NCI-H526 treated with DMSO at 0.1 percent for 48 hours (cell line): ENCODE measurements around the gene RAB1A.
A peak's percentile ranks its signal among the peaks of the same experiment; 100 is the strongest.
"Not testable (repeated sequence)": the region's sequence is repeated elsewhere in the genome, so short reads cannot be mapped to it uniquely, and the experiment has no call there.

Experiments used
- DNase-seq: peaks from one replicate; lab custom pipeline; 2025; lab: John Stamatoyannopoulos, UW

Gene RAB1A

DNA sequence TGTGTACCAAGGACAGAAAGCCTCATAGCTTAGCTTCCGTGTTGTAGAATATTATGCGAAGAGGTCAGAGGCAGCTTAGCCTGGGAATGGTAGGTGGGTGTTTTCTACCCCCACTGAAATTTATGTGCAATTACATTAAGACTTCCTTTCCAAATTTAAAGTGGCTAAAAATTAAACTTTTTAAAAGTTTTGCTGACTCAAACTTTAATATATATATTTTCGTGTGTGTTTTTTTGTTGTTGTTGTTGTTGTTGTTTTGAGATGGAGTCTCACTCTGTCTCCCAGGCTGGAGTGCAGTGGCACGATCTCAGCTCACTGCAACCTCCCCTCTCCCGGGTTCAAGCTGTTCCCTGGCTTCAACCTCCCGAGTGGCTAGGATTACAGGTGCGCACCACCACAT lies 4.3 kb upstream of the RAB1A start:
- no peak for DNase-seq

DNA sequence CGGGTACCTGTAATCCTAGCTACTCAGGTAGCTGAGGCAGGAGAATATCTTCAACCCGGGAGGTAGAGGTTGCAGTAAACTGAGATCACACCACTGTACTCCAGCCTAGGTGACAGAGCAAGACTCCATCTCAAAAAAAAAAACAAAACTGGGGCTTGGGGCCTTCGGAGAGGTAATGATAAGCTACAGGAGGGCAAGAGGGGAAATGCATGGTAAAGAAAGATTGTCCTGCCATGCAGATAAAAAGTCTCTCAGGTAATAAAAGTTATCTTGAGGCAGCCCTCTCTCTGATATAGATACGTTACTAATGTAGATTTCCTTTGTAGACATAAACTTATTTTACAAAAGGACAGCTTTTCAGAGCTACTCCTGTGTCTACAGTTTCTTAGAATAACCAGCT lies 3.7 kb upstream of the RAB1A start:
- DNase-seq, result no peak

- not testable (repeated sequence) for DNase-seq
These were observed 3.0 kb upstream of the RAB1A start for GRCh38 chr2:65132930-65133329.

GRCh38 chr2:65130664-65131175 lies 814 bp upstream of the RAB1A start:
- peak; percentile 55 for DNase-seq

- no peak for DNase-seq
These were observed 550 bp downstream of the RAB1A start for GRCh38 chr2:65129286-65129825.

GRCh38 chr2:65128297-65129190 lies 1.4 kb downstream of the RAB1A start:
- no peak for DNase-seq

DNA sequence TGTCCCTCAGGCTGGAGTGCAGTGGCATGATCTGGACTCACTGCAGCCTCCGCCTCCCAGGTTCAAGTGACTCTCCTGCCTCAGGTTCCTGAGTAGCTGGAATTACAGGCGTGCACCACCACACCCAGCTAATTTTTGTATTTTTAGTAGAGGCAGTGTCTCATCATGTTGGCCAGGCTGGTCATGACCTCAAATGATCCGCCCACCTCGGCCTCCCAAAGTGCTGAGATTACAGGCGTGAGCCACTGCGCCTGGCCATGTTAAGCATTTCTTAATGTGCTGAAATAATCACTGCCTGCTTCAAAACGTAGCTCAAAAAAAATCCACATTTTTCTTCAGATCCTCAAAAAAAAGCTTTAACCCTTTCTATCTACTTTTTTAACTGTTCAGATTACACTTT lies 4.4 kb downstream of the RAB1A start:
- not testable (repeated sequence) for DNase-seq

- no peak for DNase-seq
These were observed 7.6 kb downstream of the RAB1A start for GRCh38 chr2:65122313-65122712.

DNA sequence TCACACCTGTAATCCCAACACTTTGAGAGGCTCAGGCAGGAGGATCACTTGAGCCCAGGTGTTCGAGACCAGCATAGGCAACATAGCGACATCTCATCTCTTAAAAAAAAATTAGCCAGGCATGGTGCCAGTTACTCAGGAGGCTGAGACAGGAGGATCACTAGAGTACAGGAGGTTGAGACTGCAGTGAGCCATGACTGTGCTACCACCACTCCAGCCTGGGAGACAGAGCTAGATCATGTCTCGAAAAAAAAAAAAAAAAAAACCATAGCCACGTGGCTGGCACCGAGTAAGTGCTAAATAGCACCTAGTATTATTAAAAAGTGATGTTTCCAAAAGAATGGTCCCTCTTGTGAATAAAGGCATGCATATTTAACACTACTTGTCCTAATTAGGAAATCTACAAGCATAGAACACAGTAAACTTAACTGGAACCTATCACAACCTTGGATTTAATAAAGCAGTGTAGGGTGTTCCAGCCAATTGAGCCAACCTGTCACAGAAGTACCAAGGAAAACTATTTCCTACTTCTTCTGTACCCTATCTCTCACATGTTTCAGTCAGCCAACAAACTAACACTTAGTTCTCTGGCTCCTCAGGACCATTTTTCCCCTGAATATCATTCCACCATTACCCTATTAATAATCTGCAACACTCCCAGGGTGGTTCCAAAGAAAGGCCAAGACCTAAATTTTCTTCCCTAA lies 8.8 kb downstream of the RAB1A start:
- DNase-seq, result no peak

DNA sequence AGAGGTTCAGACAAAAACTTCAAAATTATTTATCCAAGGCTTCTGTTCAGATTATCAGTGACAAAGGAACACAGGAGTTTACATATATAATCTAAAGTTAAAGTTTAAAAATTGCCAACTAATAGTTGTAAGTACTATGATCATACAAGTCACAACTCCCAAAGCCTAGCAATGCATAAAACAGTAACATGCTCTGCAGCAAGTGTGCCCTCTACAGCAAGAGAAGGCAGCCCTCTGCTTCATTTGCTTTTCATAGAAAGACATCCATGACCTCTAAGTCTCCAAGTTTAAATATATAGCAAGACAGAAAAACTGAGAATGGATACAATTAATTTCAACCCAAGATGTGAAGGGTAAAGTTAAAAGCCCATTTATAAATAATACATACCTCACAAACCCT lies 13.3 kb downstream of the RAB1A start:
- DNase-seq, result no peak

DNA sequence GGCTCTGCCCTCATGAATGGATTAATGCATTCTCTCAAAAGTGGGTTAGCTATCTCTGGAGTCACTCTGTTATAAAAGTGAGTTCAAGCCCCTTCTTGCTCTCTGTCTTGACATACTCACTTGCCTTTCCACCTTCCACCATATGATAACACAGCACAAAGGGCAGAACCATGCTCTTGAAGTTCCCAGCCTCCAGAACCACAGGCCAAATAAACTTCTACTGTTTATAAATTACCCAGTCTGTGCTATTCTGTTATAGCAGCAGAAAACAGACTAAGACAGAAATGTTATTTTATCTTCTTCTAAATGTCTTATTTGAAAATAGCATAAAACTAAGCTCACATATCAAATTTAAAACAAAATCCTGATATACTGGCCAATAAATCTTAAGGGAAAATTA lies 15.0 kb downstream of the RAB1A start:
- DNase-seq, result no peak

GRCh38 chr2:65113816-65114215 lies 16.1 kb downstream of the RAB1A start:
- DNase-seq, result no peak

DNA sequence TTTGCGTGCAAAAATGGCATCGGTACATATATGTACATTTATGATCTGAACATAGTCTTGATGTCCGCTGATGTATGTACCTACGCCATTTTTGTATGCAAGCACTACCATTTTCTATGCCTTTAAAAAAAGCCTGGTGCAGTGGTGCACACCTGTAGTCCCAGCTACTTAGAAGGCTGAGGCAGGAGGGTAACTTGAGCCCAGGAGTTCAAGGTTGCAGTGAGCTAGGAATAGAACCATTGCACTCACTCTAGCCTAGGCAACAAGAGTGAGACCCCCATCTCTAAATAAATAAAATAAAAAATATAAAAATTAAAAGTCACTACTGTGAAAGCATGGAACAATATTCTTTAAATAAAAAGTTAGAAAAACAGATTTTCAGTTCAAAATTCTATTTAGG lies 16.7 kb downstream of the RAB1A start:
- no peak for DNase-seq

- no peak for DNase-seq
These were observed 17.3 kb downstream of the RAB1A start for GRCh38 chr2:65112633-65113032.

GRCh38 chr2:65108780-65109179 lies 21.1 kb downstream of the RAB1A start:
- DNase-seq, result no peak

GRCh38 chr2:65107530-65107929 lies 22.4 kb downstream of the RAB1A start:
- DNase-seq, result no peak

DNA sequence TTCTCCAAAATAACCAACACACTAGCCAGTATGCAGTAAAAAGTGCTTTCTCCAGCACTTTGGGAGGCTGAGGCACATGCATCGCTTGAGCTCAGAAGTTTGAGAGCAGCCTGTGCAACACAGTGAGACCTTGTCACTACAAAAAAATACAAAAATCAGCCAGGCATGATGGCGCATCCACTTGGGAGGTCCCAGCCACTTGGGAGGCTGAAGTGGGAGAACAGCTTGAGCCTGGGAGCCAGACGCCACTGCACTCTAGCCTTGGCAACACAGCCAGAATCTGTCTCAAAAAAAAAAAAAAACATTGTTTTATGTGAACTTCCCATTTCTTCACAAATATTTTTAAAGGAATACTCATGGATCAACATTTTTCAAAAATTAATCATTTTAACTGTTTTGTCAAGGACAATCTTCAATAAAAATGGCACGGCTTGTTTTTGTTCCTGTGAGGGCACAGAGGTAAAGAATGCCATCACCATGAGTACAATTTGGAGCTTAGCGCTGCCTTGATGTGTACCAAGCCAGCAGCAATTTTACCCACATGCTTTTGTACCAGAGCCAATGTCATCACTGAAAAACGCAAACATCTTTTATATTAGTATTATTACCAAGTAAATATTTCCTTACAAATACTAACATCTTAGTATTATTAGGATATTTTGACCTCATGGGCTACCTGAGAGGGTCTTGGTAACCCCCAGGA lies 26.7 kb downstream of the RAB1A start:
- no peak for DNase-seq

GRCh38 chr2:65101071-65101470 lies 28.8 kb downstream of the RAB1A start:
- no peak for DNase-seq

GRCh38 chr2:65098741-65099140 lies 31.2 kb downstream of the RAB1A start:
- DNase-seq, result no peak

GRCh38 chr2:65097844-65098243 lies 32.1 kb downstream of the RAB1A start:
- no peak for DNase-seq

DNA sequence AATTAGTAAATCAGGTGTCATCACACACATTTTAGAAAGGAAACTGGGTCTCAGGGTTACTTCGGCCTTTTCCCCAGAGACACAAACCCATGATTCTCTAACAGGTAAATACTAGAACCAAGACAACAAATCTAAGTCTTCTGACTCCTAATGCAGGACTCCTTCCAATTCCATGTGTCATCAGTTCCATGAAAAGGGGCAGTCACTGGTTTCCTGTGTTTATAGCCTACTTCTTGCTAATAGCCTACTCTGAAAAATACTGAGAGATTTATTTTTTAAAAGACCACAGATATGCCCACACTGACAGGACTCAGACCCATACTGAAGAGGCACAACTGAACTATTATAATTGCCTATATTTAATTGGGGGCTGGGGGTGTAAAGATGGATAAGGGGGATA lies 33.0 kb downstream of the RAB1A start:
- DNase-seq, result no peak

GRCh38 chr2:65093211-65093610 lies 36.7 kb downstream of the RAB1A start:
- no peak for DNase-seq
